H1 (cell line): ENCODE results near the gene PRPF6. TPM values are rescaled to one million over a fixed set of nuclear protein-coding genes. Genes with fewer than 3 reads are reported as not detected.
"Not testable (repeated sequence)": the region's sequence is repeated elsewhere in the genome, so short reads cannot be mapped to it uniquely, and the experiment has no call there.

Experiments
- CTCF ChIA-PET: fragments of 300-600 bp; sonication (Branson Sonifier 250); formaldehyde crosslinking; loops from one replicate; lab custom pipeline; 2021; ENCODE audit not compliant: partially characterized antibody; lab: Charles Lee
- POLR2A ChIA-PET: fragments of 300-600 bp; sonication (Branson Sonifier 250); formaldehyde crosslinking; loops from one replicate; lab custom pipeline; 2021; ENCODE audit warnings: inconsistent platforms; ENCODE audit not compliant: partially characterized antibody; lab: Charles Lee
- DNase-seq, 2 experiments: peaks; one replicate each; pipeline versions ENCODE4 v3.0.0 to v3.0.0-alpha.2; 2010 to 2022; ENCODE audit warnings: low spot score in 2 of 2, low read depth in 1 of 2, mixed read lengths in 1 of 2
- FAIRE-seq: peaks from 2 replicates; lab custom pipeline; 2011; peaks lifted over from hg19 to GRCh38; lab: Jason Lieb, UNC
- H2AFZ ChIP-seq: 2 replicates; pipeline ENCODE4 v1.8.1; 2012; ENCODE audit warnings: low read length, inconsistent platforms
- H2AK5ac ChIP-seq: 2 replicates; pipeline ENCODE4 v1.6.1; 2013; ENCODE audit warnings: low read depth, low read length
- H2BK120ac ChIP-seq: replicated peaks from 2 replicates; pipeline ENCODE3; 2013; ENCODE audit warnings: low read depth, low read length, inconsistent platforms
- H2BK12ac ChIP-seq: 2 replicates; pipeline ENCODE4 v1.6.1; 2013; ENCODE audit warnings: low read depth, low read length
- H2BK15ac ChIP-seq: 2 replicates; pipeline ENCODE4 v1.6.1; 2013; ENCODE audit warnings: low read length
- H2BK20ac ChIP-seq: 2 replicates; pipeline ENCODE4 v1.6.1; 2013; ENCODE audit warnings: low read length
- H2BK5ac ChIP-seq: 2 replicates; pipeline ENCODE4 v1.6.1; 2013; ENCODE audit warnings: low read depth, low read length
- H3K14ac ChIP-seq: 2 replicates; pipeline ENCODE4 v1.6.1; 2013; ENCODE audit warnings: inconsistent platforms; ENCODE audit not compliant: insufficient read length
- H3K18ac ChIP-seq: 2 replicates; pipeline ENCODE4 v1.6.1; 2013; ENCODE audit warnings: low read length; ENCODE audit errors: extremely low read depth
- H3K23ac ChIP-seq: 2 replicates; pipeline ENCODE4 v1.6.1; 2013; ENCODE audit warnings: inconsistent platforms; ENCODE audit not compliant: insufficient read length
- H3K23me2 ChIP-seq: 2 replicates; pipeline ENCODE4 v1.6.1; 2013; ENCODE audit warnings: low read depth, low read length
- H3K27ac ChIP-seq: 2 replicates; pipeline ENCODE4 v1.6.1; 2011; ENCODE audit warnings: low read depth, low read length, inconsistent platforms
- H3K27me3 ChIP-seq, 4 experiments: replicated peaks in 1 of 4; 1 replicate in 1 of 4; 2 replicates in 3 of 4; pipeline versions ENCODE4 v1.6.1 to v1.8.1; 2011 to 2013; ENCODE audit warnings: low read length in 3 of 4, mild to moderate bottlenecking in 3 of 4, inconsistent platforms in 2 of 4, mixed read lengths in 2 of 4, moderate library complexity in 1 of 4; ENCODE audit not compliant: control insufficient read depth in 3 of 4, insufficient read depth in 3 of 4; ENCODE audit errors: extremely low read depth in 1 of 4
- H3K36me3 ChIP-seq, 4 experiments: 2 replicates each; pipeline versions ENCODE4 v1.6.1 to v1.8.1; 2011 to 2013; ENCODE audit warnings: mild to moderate bottlenecking in 4 of 4, low read length in 3 of 4, moderate library complexity in 2 of 4, control low read depth in 1 of 4, inconsistent platforms in 1 of 4; ENCODE audit not compliant: insufficient read depth in 4 of 4, control insufficient read depth in 2 of 4
- H3K4ac ChIP-seq: replicated peaks from 2 replicates; pipeline ENCODE3; 2013; ENCODE audit warnings: low read length, low read depth, mixed read lengths, inconsistent platforms; ENCODE audit not compliant: insufficient read length
- H3K4me1 ChIP-seq, 4 experiments: replicated peaks in 1 of 4; 1 replicate in 1 of 4; 2 replicates in 3 of 4; pipeline versions ENCODE4 v1.6.1 to v1.8.1; 2011 to 2013; ENCODE audit warnings: low read length in 3 of 4, inconsistent platforms in 2 of 4, mixed read lengths in 1 of 4; ENCODE audit not compliant: insufficient read depth in 4 of 4, control insufficient read depth in 3 of 4
- H3K4me2 ChIP-seq, 2 experiments: 2 replicates each; pipeline versions ENCODE4 v1.6.1 to v1.8.1; 2011 to 2013; ENCODE audit warnings: low read depth in 2 of 2, low read length in 2 of 2, control low read depth in 1 of 2, inconsistent platforms in 1 of 2, mild to moderate bottlenecking in 1 of 2; ENCODE audit not compliant: insufficient read depth in 1 of 2
- H3K4me3 ChIP-seq, 4 experiments: fragments of 200-600, 300-600 bp in 1 of 4; sonication (generic), shearing (Covaris generic), sonication (Bioruptor Twin) in 1 of 4; 2 replicates each; pipeline versions ENCODE4 v1.5.1 to v1.8.1; 2011 to 2016; ENCODE audit warnings: low read length in 4 of 4, low read depth in 3 of 4, control low read depth in 2 of 4, inconsistent platforms in 2 of 4, mild to moderate bottlenecking in 2 of 4, mixed read lengths in 1 of 4, moderate library complexity in 1 of 4; ENCODE audit not compliant: insufficient read depth in 2 of 4; ENCODE audit errors: extremely low read depth in 1 of 4
- H3K56ac ChIP-seq: replicated peaks from 2 replicates; pipeline ENCODE3; 2013; ENCODE audit warnings: low read depth, mild to moderate bottlenecking, mixed read lengths, low read length, inconsistent platforms; ENCODE audit not compliant: insufficient read length
- H3K79me1 ChIP-seq: 2 replicates; pipeline ENCODE4 v1.6.1; 2013; ENCODE audit warnings: low read depth, low read length, control low read depth
- H3K79me2 ChIP-seq, 2 experiments: 2 replicates each; pipeline versions ENCODE4 v1.6.1 to v1.8.1; 2012 to 2013; ENCODE audit warnings: low read length in 2 of 2, mild to moderate bottlenecking in 2 of 2, inconsistent platforms in 1 of 2; ENCODE audit not compliant: insufficient read depth in 2 of 2, control insufficient read depth in 1 of 2
- H3K9ac ChIP-seq, 4 experiments: replicated peaks in 1 of 4; 1 replicate in 1 of 4; 2 replicates in 3 of 4; pipeline versions ENCODE4 v1.6.1 to v1.8.1; 2011 to 2013; ENCODE audit warnings: low read depth in 3 of 4, low read length in 3 of 4, control low read depth in 2 of 4, mild to moderate bottlenecking in 2 of 4, moderate library complexity in 2 of 4, inconsistent platforms in 1 of 4; ENCODE audit errors: extremely low read depth in 1 of 4
- H3K9me3 ChIP-seq, 2 experiments: 2 replicates each; pipeline versions ENCODE4 v1.6.1 to v1.8.1; 2012 to 2013; ENCODE audit warnings: mild to moderate bottlenecking in 2 of 2, moderate library complexity in 2 of 2, control low read depth in 1 of 2, inconsistent platforms in 1 of 2, low read depth in 1 of 2, low read length in 1 of 2, mixed read lengths in 1 of 2; ENCODE audit not compliant: insufficient read depth in 2 of 2
- H4K20me1 ChIP-seq, 2 experiments: replicated peaks in 1 of 2; 2 replicates each; pipeline versions ENCODE3 to v1.8.1; 2011 to 2013; ENCODE audit warnings: inconsistent platforms in 2 of 2, low read length in 2 of 2, mild to moderate bottlenecking in 1 of 2; ENCODE audit not compliant: insufficient read depth in 2 of 2, control insufficient read depth in 1 of 2
- H4K5ac ChIP-seq: 2 replicates; pipeline ENCODE4 v1.6.1; 2013; ENCODE audit warnings: low read length, low read depth, mixed read lengths, inconsistent platforms; ENCODE audit not compliant: insufficient read length
- H4K8ac ChIP-seq: 2 replicates; pipeline ENCODE4 v1.8.0; 2013; ENCODE audit warnings: mild to moderate bottlenecking, moderate library complexity, low read length, inconsistent platforms; ENCODE audit not compliant: insufficient read depth; ENCODE audit errors: extremely low read depth
- H4K91ac ChIP-seq: replicated peaks from 2 replicates; pipeline ENCODE3; 2013; ENCODE audit warnings: low read length, mixed read lengths, inconsistent platforms; ENCODE audit not compliant: insufficient read length
- WGBS, 2 experiments: shearing (Covaris generic) in 1 of 2; methylation state at CpG; one replicate each; pipeline versions ENCODE4 v1.1.6 to v1.1.7; 2013 to 2015; ENCODE audit warnings: low lambda C conversion rate in 2 of 2, mixed read lengths in 2 of 2, inconsistent platforms in 1 of 2, low coverage in 1 of 2, missing lambda C conversion rate in 1 of 2; ENCODE audit not compliant: insufficient replicate concordance in 2 of 2, insufficient coverage in 1 of 2, insufficient read length in 1 of 2; ENCODE audit errors: extremely low coverage in 1 of 2, missing lambda C conversion rate in 1 of 2; 5-methylcytosine and 5-hydroxymethylcytosine counted together
- polyA plus RNA-seq, 7 experiments: library from polyadenylated mRNA; depleted of rRNA in 3 of 7; stranded (reverse) in 5 of 7; unstranded in 2 of 7; fragments of >200 nt in 5 of 7; fragments of 200-250 nt in 2 of 7; gene quantifications; 1 replicate in 5 of 7; 2 replicates in 1 of 7; 4 replicates in 1 of 7; pipeline versions ENCODE4 v1.2.1 to v1.2.3, GENCODE V29; 2011 to 2013; ENCODE audit warnings: missing spikeins in 2 of 7, mixed read lengths in 2 of 7
- total RNA-seq: library from RNA; stranded (reverse); fragmentation: NEBNext Ultra II Directional; extraction: Animal tissue kit (Norgen Biotek cat#: 25700); gene quantifications from 2 replicates; pipeline ENCODE4 v1.2.1, GENCODE V29; 2021

Gene PRPF6
- total and polyA plus RNA-seq, 2 of the 8 experiments (the other 6 are each of a cell fraction or from before 2014, with no cell fraction given), result 27.9 to 76.9 TPM

GRCh38 chr20:64012385-64013154, 31.6 kb downstream of the PRPF6 start:
- H3K27ac ChIP-seq, H3K9ac ChIP-seq, H3K18ac ChIP-seq, H3K27me3 ChIP-seq, H3K79me1 ChIP-seq, H3K4ac ChIP-seq, POLR2A ChIA-PET, H3K23ac ChIP-seq, H4K91ac ChIP-seq, H4K8ac ChIP-seq, H4K20me1 ChIP-seq, H2BK120ac ChIP-seq, H2BK15ac ChIP-seq, H3K56ac ChIP-seq, H2BK5ac ChIP-seq, H3K14ac ChIP-seq, H3K4me2 ChIP-seq, H3K79me2 ChIP-seq, H3K23me2 ChIP-seq, H3K9me3 ChIP-seq, H2BK20ac ChIP-seq, H2AK5ac ChIP-seq, DNase-seq, H2BK12ac ChIP-seq, H2AFZ ChIP-seq, FAIRE-seq, H3K4me3 ChIP-seq, H3K4me1 ChIP-seq, H4K5ac ChIP-seq: not testable (repeated sequence)
- peaks cover 14 to 45% (median 32%) of the 10 kb centered on the region in 4 experiments; a peak in 7 of 8 replicates for H3K36me3 ChIP-seq
- 88% methylated on average over 6 of the region's 20 CpGs; no CpG with 5 or more reads in 1 of the 2 experiments for WGBS, 2 experiments
- CTCF ChIA-PET, result interaction anchor here (1.3 kb wide), 1 partner anchor 24 kb away, joined by 3 read pairs; the partner anchor contains the start of gene C20orf204
